Activated T-cell treated with anti-CD3 and anti-CD28 coated beads for 24 hours (primary cell): Measurements from ENCODE around the gene RPL18A.

Experiments used
- DNase-seq: peaks from one replicate; pipeline ENCODE4 v3.0.0-alpha.2; 2020; ENCODE audit warnings: low read depth

Gene RPL18A

GRCh38 chr19:17859533-17860330, at the start of gene RPL18A:
TSS of gene RPL18A (plus strand) at chr19:17859910. CDS start at chr19:17859957, 47 bp downstream.
- peak; percentile 98 for DNase-seq

GRCh38 chr19:17811103-17811502, 48.6 kb upstream of the RPL18A start:
- no peak for DNase-seq

GRCh38 chr19:17811681-17812080, 48.0 kb upstream of the RPL18A start:
- DNase-seq, result no peak

GRCh38 chr19:17812099-17812498, 47.6 kb upstream of the RPL18A start:
- DNase-seq, result no peak

GRCh38 chr19:17817668-17818363, 41.9 kb upstream of the RPL18A start:
- no peak for DNase-seq

GRCh38 chr19:17821190-17821589, 38.5 kb upstream of the RPL18A start, which contains the start of gene INSL3:
TSS of gene INSL3 (minus strand) at chr19:17821519. CDS start at chr19:17821506, 13 bp downstream.
- no peak for DNase-seq

GRCh38 chr19:17824339-17824738, 35.4 kb upstream of the RPL18A start:
- DNase-seq, result no peak

GRCh38 chr19:17826508-17827056, 33.1 kb upstream of the RPL18A start:
- DNase-seq, result no peak

- no peak for DNase-seq
These were observed 29.7 kb upstream of the RPL18A start for GRCh38 chr19:17829855-17830566.

- peak; percentile 49 for DNase-seq
These were observed 28.9 kb upstream of the RPL18A start for GRCh38 chr19:17830567-17831418.

GRCh38 chr19:17831419-17831888, 28.3 kb upstream of the RPL18A start:
- no peak for DNase-seq

- no peak for DNase-seq
These were observed 27.1 kb upstream of the RPL18A start for GRCh38 chr19:17832443-17833208.

- no peak for DNase-seq
These were observed 25.1 kb upstream of the RPL18A start for GRCh38 chr19:17834350-17835181.

- no peak for DNase-seq
These were observed 24.3 kb upstream of the RPL18A start for GRCh38 chr19:17835182-17836006.

- DNase-seq, result no peak
These were observed 23.2 kb upstream of the RPL18A start for GRCh38 chr19:17836530-17836929.

GRCh38 chr19:17837972-17838371, 21.7 kb upstream of the RPL18A start:
- no peak for DNase-seq

GRCh38 chr19:17840019-17840418, 19.7 kb upstream of the RPL18A start:
- no peak for DNase-seq

- no peak for DNase-seq
These were observed 18.3 kb upstream of the RPL18A start for GRCh38 chr19:17841371-17841809.
